ENCODE measurements around the gene SH3GLB1. TPM values are rescaled to one million over a fixed set of nuclear protein-coding genes. Genes with fewer than 3 reads are reported as not detected.
A peak's percentile ranks its signal among the peaks of the same experiment; 100 is the strongest.

The SH3GLB1 gene
- total RNA-seq, 3 donors from 2014 or later: 50.5 to 93.8 (median 63.8) TPM

DNA sequence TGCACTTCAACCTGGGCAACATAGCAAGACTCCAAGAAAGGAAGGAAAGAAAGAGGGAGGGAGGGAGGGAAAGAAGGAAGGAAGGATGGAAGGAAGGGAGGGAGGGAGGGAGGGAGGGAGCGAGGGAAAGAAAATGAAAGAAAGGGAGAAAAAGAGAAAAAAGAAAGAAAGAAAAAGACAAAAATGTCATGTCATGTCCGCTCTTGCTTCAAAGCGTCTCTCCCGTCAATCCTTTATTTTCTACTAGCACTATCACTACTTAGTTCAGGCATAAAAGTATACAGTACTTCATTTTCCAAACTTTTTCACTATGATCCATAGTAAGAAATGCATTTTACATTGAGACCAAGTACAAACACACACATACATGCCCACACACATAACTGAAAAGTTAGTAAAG lies 64.7 kb downstream of the SH3GLB1 start:
- Histone ChIP-seq H3K27ac (no peak overlapping the region), H3K36me3 (no peaks in the 10 kb centered on the region), H3K9me3 (no peaks in the 10 kb centered on the region), H3K4me3 (no peak overlapping the region), H3K27me3 (no peaks in the 10 kb centered on the region), H3K4me1 (no peaks in the 10 kb centered on the region)
- no peak for DNase-seq (ENCODE audit: low spot score in 2 of 2)
- intact Hi-C loops (cut with DNase I; ENCODE audit: low total_unique reads): no loop called here
- no peak for TF ChIP-seq POLR2AphosphoS5 (IDR thresholded peaks at IDR 0.05)
- no peak for TF ChIP-seq POLR2A (IDR thresholded peaks at IDR 0.05)
- TF ChIP-seq, protein P1, sequence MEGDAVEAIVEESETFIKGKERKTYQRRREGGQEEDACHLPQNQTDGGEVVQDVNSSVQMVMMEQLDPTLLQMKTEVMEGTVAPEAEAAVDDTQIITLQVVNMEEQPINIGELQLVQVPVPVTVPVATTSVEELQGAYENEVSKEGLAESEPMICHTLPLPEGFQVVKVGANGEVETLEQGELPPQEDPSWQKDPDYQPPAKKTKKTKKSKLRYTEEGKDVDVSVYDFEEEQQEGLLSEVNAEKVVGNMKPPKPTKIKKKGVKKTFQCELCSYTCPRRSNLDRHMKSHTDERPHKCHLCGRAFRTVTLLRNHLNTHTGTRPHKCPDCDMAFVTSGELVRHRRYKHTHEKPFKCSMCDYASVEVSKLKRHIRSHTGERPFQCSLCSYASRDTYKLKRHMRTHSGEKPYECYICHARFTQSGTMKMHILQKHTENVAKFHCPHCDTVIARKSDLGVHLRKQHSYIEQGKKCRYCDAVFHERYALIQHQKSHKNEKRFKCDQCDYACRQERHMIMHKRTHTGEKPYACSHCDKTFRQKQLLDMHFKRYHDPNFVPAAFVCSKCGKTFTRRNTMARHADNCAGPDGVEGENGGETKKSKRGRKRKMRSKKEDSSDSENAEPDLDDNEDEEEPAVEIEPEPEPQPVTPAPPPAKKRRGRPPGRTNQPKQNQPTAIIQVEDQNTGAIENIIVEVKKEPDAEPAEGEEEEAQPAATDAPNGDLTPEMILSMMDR (IDR thresholded peaks at IDR 0.05): no peak

DNA sequence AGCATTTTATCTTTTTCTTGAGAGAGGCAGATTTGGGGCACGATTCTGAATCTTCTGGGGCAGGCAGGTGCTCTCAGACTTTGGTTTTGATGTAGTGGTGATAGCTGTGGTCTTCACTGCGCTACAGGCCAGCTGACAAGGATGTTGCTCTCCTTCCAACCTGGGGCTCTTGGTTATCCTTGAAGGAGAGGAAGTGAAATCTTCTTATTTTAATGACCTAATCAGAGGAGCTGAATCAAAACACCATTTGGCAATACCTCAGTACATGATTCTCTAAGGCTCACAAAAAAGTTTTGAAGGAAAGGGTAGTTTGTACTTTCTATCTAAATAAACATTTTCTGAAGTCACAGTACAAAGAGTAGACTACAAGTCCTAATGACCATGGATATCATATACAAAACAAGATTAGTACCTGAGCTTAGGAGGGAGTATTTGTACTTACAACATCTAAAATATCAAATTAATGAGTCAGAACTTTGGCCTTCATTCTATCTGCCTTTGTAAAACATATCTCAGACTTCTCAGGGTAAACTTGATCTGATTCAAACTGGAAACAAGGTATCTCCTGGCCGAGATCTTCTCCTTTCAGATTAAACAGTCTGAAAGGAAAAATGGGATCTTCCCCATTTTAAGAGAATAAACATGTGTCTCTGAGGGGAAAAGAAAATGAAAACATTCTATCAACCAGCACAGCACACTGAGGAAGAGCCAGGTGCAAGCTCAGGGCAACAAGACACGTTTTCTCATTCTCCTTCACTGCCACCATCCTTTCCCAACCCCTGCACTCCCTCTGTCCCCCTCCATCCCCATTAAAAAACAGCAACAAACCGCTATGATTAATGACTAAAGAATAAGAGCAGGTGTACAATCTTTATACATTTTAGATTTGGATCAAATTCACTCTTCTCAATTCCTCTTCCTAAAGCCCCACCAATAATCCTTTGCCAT lies 69.2 kb downstream of the SH3GLB1 start:
- H3K4me1 ChIP-seq: no peaks in the 10 kb centered on the region
- intact Hi-C loops (cut with DNase I; ENCODE audit: low total_unique reads): no loop called here
- H3K9me3 ChIP-seq: no peaks in the 10 kb centered on the region
- H3K36me3 ChIP-seq: no peaks in the 10 kb centered on the region
- peak overlapping the region; percentile 51 to 53 for H3K27ac ChIP-seq
- no peak for DNase-seq (ENCODE audit: low spot score in 2 of 2)
- no peaks in the 10 kb centered on the region for H3K27me3 ChIP-seq
- TF ChIP-seq, protein P1 (IDR thresholded peaks at IDR 0.05): no peak
- no peak for TF ChIP-seq POLR2A (IDR thresholded peaks at IDR 0.05)
- TF ChIP-seq POLR2AphosphoS5 (IDR thresholded peaks at IDR 0.05): no peak
- H3K4me3 ChIP-seq: no peak overlapping the region

DNA sequence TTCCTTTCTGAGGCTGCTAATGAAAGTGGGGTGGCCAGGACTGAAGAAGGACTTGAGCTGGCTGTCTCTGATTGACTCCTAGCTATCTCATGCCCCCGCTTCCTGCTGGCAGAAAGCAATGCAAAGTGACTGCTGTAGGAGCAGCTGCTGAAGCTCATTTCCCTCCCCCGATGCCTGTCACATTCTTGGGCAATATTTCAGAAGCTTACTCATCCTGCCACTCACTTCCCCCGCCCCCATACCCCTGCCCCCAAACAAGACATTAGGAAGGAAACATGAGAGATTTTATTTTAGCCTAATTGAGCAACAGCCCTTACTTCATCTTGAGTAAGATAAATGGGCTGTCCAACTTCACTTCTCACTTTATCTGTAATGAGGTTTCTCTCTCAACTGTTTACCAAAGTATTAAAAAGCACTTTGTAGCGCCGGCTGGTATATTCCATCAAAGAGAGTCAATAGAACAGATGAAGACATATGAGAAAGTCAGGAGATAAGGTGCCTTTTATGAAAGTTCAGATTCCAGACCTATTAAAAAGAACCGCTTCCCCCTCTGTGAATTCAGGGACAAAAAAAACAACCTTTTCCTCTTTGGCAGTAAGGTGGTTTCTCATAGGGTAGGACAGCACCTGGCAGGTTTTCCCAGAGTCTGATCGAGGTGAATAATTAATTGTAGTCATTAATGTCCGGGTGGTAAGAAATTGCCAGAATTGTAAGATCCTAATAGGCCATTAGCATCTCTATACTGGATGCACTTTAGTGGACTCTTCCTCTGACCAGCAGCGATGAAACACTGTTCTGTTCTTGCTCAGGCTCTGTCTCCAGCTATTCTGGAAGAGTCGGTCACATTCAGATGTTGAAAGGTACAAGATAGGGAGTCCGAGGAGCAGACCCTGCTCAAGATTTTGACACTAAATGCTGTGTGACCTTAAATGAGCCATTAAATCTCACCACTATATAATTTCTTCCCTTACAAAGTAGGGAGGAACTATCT lies 70.2 kb downstream of the SH3GLB1 start:
- H3K27ac ChIP-seq: peak overlapping the region; percentile 51 to 53
- intact Hi-C loops (cut with DNase I; ENCODE audit: low total_unique reads): no loop called here
- H3K4me1 ChIP-seq: no peaks in the 10 kb centered on the region

DNA sequence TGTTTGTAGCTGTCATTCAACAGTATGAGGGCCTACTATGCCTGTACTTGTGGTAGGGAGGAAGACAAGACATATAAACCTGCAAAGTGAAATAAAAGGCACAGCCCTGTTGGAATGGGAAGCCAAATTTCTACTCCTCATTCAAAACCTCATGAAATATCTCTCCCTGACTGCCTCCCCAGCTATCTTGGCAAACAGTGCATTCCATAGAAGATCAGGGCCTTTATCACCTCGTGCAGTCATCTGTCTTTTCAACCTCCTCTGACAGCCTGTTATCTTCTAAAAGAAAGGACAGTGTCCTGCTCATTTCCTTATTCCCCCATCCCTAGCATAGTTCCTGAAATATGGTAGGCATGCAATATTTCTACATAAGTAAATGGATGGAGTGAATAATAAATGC lies 71.0 kb downstream of the SH3GLB1 start:
- Histone ChIP-seq H3K36me3 (no peaks in the 10 kb centered on the region), H3K4me3 (no peak overlapping the region), H3K27me3 (no peaks in the 10 kb centered on the region), H3K27ac (no peak overlapping the region), H3K9me3 (no peaks in the 10 kb centered on the region), H3K4me1 (no peaks in the 10 kb centered on the region)
- intact Hi-C loops (cut with DNase I; ENCODE audit: low total_unique reads): no loop called here
- TF ChIP-seq POLR2AphosphoS5 (IDR thresholded peaks at IDR 0.05): no peak
- TF ChIP-seq, protein P1 (IDR thresholded peaks at IDR 0.05): no peak
- TF ChIP-seq POLR2A (IDR thresholded peaks at IDR 0.05): no peak
- DNase-seq (ENCODE audit: low spot score in 2 of 2): no peak

More for the DNA sequence above, 70.2 kb downstream of the SH3GLB1 start:
- no peaks in the 10 kb centered on the region for H3K36me3 ChIP-seq
- H3K4me3 ChIP-seq: no peak overlapping the region
- DNase-seq (ENCODE audit: low spot score in 2 of 2): no peak
- H3K9me3 ChIP-seq: no peaks in the 10 kb centered on the region
- TF ChIP-seq POLR2AphosphoS5 (IDR thresholded peaks at IDR 0.05) (no peak), POLR2A (IDR thresholded peaks at IDR 0.05) (no peak)
- TF ChIP-seq, protein P1 (IDR thresholded peaks at IDR 0.05): no peak
- no peaks in the 10 kb centered on the region for H3K27me3 ChIP-seq
